ENCODE results near the gene TMEM60.

GRCh38 chr7:77823787-77824186 lies 25.6 kb upstream of the TMEM60 start:
- TF ChIP-seq CTCF (IDR thresholded peaks at IDR 0.05) (no peak), POLR2A (IDR thresholded peaks at IDR 0.05) (no peak)
